HepG2 (cell line): ENCODE results near the gene SEC23IP. TPM values are rescaled to one million over a fixed set of nuclear protein-coding genes. Genes with fewer than 3 reads are reported as not detected.

ENCODE experiments used
- ATF1 ChIP-seq: IDR thresholded peaks from 2 replicates; pipeline ENCODE4 v1.6.1; 2016; ENCODE audit warnings: mild to moderate bottlenecking, control low read depth
- CBFB ChIP-seq: sonication (generic); formaldehyde crosslinking; IDR thresholded peaks from 2 replicates; pipeline ENCODE4 v1.4.0; 2020; ENCODE audit warnings: missing genetic modification reagents
- JDP2 ChIP-seq: sonication (generic); formaldehyde crosslinking; IDR thresholded peaks from 2 replicates; pipeline ENCODE4 v1.8.1; 2022; ENCODE audit warnings: missing genetic modification reagents, borderline replicate concordance
- KDM6A ChIP-seq: IDR thresholded peaks from 2 replicates; pipeline ENCODE4 v1.6.1; 2016; ENCODE audit warnings: low read depth
- KLF12 ChIP-seq: sonication (generic); formaldehyde crosslinking; IDR thresholded peaks from 2 replicates; pipeline ENCODE4 v1.4.0; 2020; ENCODE audit warnings: missing genetic modification reagents, borderline replicate concordance
- MLX ChIP-seq: IDR thresholded peaks from 2 replicates; pipeline ENCODE4 v1.6.1; 2016
- MYC ChIP-seq: sonication (generic); formaldehyde crosslinking; IDR thresholded peaks from 2 replicates; pipeline ENCODE4 v1.9.0; 2021; ENCODE audit warnings: missing genetic modification reagents, borderline replicate concordance
- MYPOP ChIP-seq: sonication (generic); formaldehyde crosslinking; IDR thresholded peaks from 2 replicates; pipeline ENCODE4 v1.8.1; 2023; ENCODE audit warnings: mild to moderate bottlenecking, moderate library complexity, missing genetic modification reagents
- POLR2AphosphoS5 ChIP-seq: IDR thresholded peaks from 2 replicates; pipeline ENCODE4 v1.6.1; 2012; ENCODE audit warnings: low read depth, low read length
- RARG ChIP-seq: sonication (generic); formaldehyde crosslinking; IDR thresholded peaks from 2 replicates; pipeline ENCODE4 v1.4.0; 2020; ENCODE audit warnings: low read depth, mild to moderate bottlenecking, missing genetic modification reagents
- SUZ12 ChIP-seq: fragments of 150-350 bp; IDR thresholded peaks from 2 replicates; pipeline ENCODE4 v1.6.1; 2014; ENCODE audit warnings: low read depth, low read length
- TBL1XR1 ChIP-seq: fragments of 150-350 bp; IDR thresholded peaks from 2 replicates; pipeline ENCODE4 v1.6.1; 2014; ENCODE audit warnings: borderline replicate concordance, low read length; ENCODE audit not compliant: partially characterized antibody
- TCF7L2 ChIP-seq: IDR thresholded peaks from 2 replicates; pipeline ENCODE4 v1.6.1; 2011; ENCODE audit warnings: mild to moderate bottlenecking, low read depth, low read length, moderate library complexity
- TERF1 ChIP-seq: sonication (generic); formaldehyde crosslinking; IDR thresholded peaks from 2 replicates; pipeline ENCODE4 v1.8.0; 2022; ENCODE audit warnings: mild to moderate bottlenecking, missing genetic modification reagents, moderate library complexity
- TGIF2 ChIP-seq: IDR thresholded peaks from 2 replicates; pipeline ENCODE4 v1.6.1; 2016; ENCODE audit warnings: control low read depth, missing compliant biosample characterization
- TRAFD1 ChIP-seq: sonication (generic); formaldehyde crosslinking; IDR thresholded peaks from 2 replicates; pipeline ENCODE4 v1.5.1; 2020; ENCODE audit warnings: missing genetic modification reagents, mild to moderate bottlenecking, borderline replicate concordance
- ZFP82 ChIP-seq: sonication (generic); formaldehyde crosslinking; IDR thresholded peaks from 2 replicates; pipeline ENCODE4 v1.5.1; 2020; ENCODE audit warnings: mild to moderate bottlenecking, missing genetic modification reagents, borderline replicate concordance
- ZNF143 ChIP-seq: sonication (generic); formaldehyde crosslinking; IDR thresholded peaks from 2 replicates; pipeline ENCODE4 v1.4.0; 2020; ENCODE audit warnings: missing genetic modification reagents
- ZNF234 ChIP-seq: sonication (generic); formaldehyde crosslinking; conservative IDR thresholded peaks from 2 replicates; pipeline ENCODE4 v1.5.1; 2020; ENCODE audit warnings: mild to moderate bottlenecking, missing genetic modification reagents
- ZNF253 ChIP-seq: sonication (generic); formaldehyde crosslinking; IDR thresholded peaks from 2 replicates; pipeline ENCODE4 v1.8.0; 2022; ENCODE audit warnings: mild to moderate bottlenecking, missing genetic modification reagents, borderline replicate concordance
- ZNF264 ChIP-seq: sonication (generic); formaldehyde crosslinking; IDR thresholded peaks from 2 replicates; pipeline ENCODE4 v1.4.0; 2020; ENCODE audit warnings: missing genetic modification reagents
- ZNF276 ChIP-seq: sonication (generic); formaldehyde crosslinking; IDR thresholded peaks from 2 replicates; pipeline ENCODE4 v1.4.0; 2020; ENCODE audit warnings: mild to moderate bottlenecking, low read depth, missing genetic modification reagents
- ZNF30 ChIP-seq: sonication (generic); formaldehyde crosslinking; IDR thresholded peaks from 2 replicates; pipeline ENCODE4 v1.5.0; 2020; ENCODE audit warnings: mild to moderate bottlenecking, missing genetic modification reagents
- ZNF557 ChIP-seq: sonication (generic); formaldehyde crosslinking; IDR thresholded peaks from 2 replicates; pipeline ENCODE4 v1.4.0; 2020; ENCODE audit warnings: missing genetic modification reagents
- ZNF780A ChIP-seq: sonication (generic); formaldehyde crosslinking; IDR thresholded peaks from 2 replicates; pipeline ENCODE4 v1.8.0; 2022; ENCODE audit warnings: mild to moderate bottlenecking, missing genetic modification reagents, moderate library complexity
- polyA plus RNA-seq, 8 experiments: library from polyadenylated mRNA; depleted of rRNA in 3 of 8; stranded (reverse) in 7 of 8; unstranded in 1 of 8; fragments of >200 nt; fragmentation: Illumina TruSeq in 4 of 8; extraction: Trizol in 4 of 8; gene quantifications; 2 replicates each; pipeline versions ENCODE4 v1.2.1 to v1.2.3, GENCODE V29; 2011 to 2016; ENCODE audit warnings: low read depth in 4 of 8, missing spikeins in 1 of 8, mixed read lengths in 1 of 8; ENCODE audit not compliant: insufficient read depth in 1 of 8
- total RNA-seq, 5 experiments: library from RNA; depleted of rRNA; stranded (reverse); fragments of >200 nt; fragmentation: Illumina TruSeq; extraction: Trizol; gene quantifications; 2 replicates each; pipeline ENCODE4 v1.2.3, GENCODE V29; 2016; ENCODE audit warnings: low read depth in 1 of 5

The SEC23IP gene
- total and polyA plus RNA-seq, 2 of the 13 experiments (the other 11 are each of a cell fraction or from before 2014, with no cell fraction given): 32.3 to 57.7 TPM

GRCh38 chr10:119872860-119873681, 19.5 kb upstream of the SEC23IP start (continued):
- TF ChIP-seq ZNF276 (CRISPR knock-in tag) (no peak), ZNF30 (CRISPR knock-in tag) (no peak), ZNF557 (CRISPR knock-in tag) (no peak), SUZ12 (no peak), TGIF2 (CRISPR knock-in tag) (no peak), POLR2AphosphoS5 (peak; percentile 84), ZNF253 (CRISPR knock-in tag) (0 out of 2 replicates have a peak, but pooled peaks have one; percentile 38), JDP2 (CRISPR knock-in tag) (no peak), ZFP82 (CRISPR knock-in tag) (no peak), MYC (CRISPR knock-in tag) (no peak), ZNF234 (CRISPR knock-in tag) (no peak), ZNF264 (CRISPR knock-in tag) (no peak), ZNF143 (no peak), KLF12 (CRISPR knock-in tag) (peak; percentile 43; the same call in 1 of the 2 replicates), MLX (CRISPR knock-in tag) (no peak), TRAFD1 (CRISPR knock-in tag) (no peak), MYPOP (CRISPR knock-in tag) (peak; percentile 89), ZNF780A (no peak), TCF7L2 (no peak), RARG (CRISPR knock-in tag) (no peak), KDM6A (no peak), ATF1 (CRISPR knock-in tag) (no peak), TBL1XR1 (no peak), CBFB (no peak), TERF1 (CRISPR knock-in tag) (0 out of 2 replicates have a peak, but pooled peaks have one; percentile 47)
